HepG2 (cell line): ENCODE measurements around the gene ABI3. TPM values are rescaled to one million over a fixed set of nuclear protein-coding genes. Genes with fewer than 3 reads are reported as not detected.

ENCODE experiments used
- AHR ChIP-seq: IDR thresholded peaks from 2 replicates; pipeline ENCODE4 v1.6.1; 2018; ENCODE audit warnings: missing genetic modification reagents, missing compliant biosample characterization
- CCDC6 ChIP-seq: sonication (generic); formaldehyde crosslinking; IDR thresholded peaks from 2 replicates; pipeline ENCODE4 v1.8.1; 2022; ENCODE audit warnings: mild to moderate bottlenecking, missing genetic modification reagents, moderate library complexity
- GLMP ChIP-seq: sonication (generic); formaldehyde crosslinking; IDR thresholded peaks from 2 replicates; pipeline ENCODE4 v1.9.0; 2021; ENCODE audit warnings: missing genetic modification reagents, mild to moderate bottlenecking, borderline replicate concordance
- HIC2 ChIP-seq: sonication (generic); formaldehyde crosslinking; IDR thresholded peaks from 2 replicates; pipeline ENCODE4 v1.9.0; 2022; ENCODE audit warnings: low read depth, missing genetic modification reagents
- HNRNPUL1 ChIP-seq: fragments of 200-400 bp; formaldehyde crosslinking; IDR thresholded peaks from 2 replicates; pipeline ENCODE4 v1.6.1; 2017; ENCODE audit warnings: low read depth, mild to moderate bottlenecking, low read length, moderate library complexity
- SOX5 ChIP-seq: IDR thresholded peaks from 2 replicates; pipeline ENCODE4 v1.6.1; 2016; ENCODE audit warnings: borderline replicate concordance
- SP4 ChIP-seq: sonication (generic); formaldehyde crosslinking; IDR thresholded peaks from 2 replicates; pipeline ENCODE4 v1.8.1; 2023; ENCODE audit warnings: mild to moderate bottlenecking, missing genetic modification reagents
- TP53 ChIP-seq: sonication (generic); formaldehyde crosslinking; conservative IDR thresholded peaks from 2 replicates; pipeline ENCODE4 v1.4.0; 2020; ENCODE audit warnings: missing genetic modification reagents
- XRCC5 ChIP-seq: fragments of 200-400 bp; formaldehyde crosslinking; optimal IDR thresholded peaks from 2 replicates; pipeline ENCODE3; 2017; ENCODE audit warnings: mild to moderate bottlenecking, low read length
- ZFYVE20 ChIP-seq: sonication (generic); formaldehyde crosslinking; IDR thresholded peaks from 2 replicates; pipeline ENCODE4 v1.8.0; 2023; ENCODE audit warnings: low read depth, mild to moderate bottlenecking, moderate library complexity, missing genetic modification reagents, borderline replicate concordance
- ZNF142 ChIP-seq: sonication (generic); formaldehyde crosslinking; IDR thresholded peaks from 2 replicates; pipeline ENCODE4 v1.4.0; 2020; ENCODE audit warnings: missing genetic modification reagents
- ZNF256 ChIP-seq: sonication (generic); formaldehyde crosslinking; conservative IDR thresholded peaks from 2 replicates; pipeline ENCODE4 v1.4.0; 2020; ENCODE audit warnings: missing genetic modification reagents
- ZNF546 ChIP-seq: sonication (generic); formaldehyde crosslinking; conservative IDR thresholded peaks from 2 replicates; pipeline ENCODE4 v1.8.1; 2023; ENCODE audit warnings: mild to moderate bottlenecking, missing genetic modification reagents
- ZNF784 ChIP-seq: sonication (generic); formaldehyde crosslinking; IDR thresholded peaks from 2 replicates; pipeline ENCODE4 v1.5.1; 2020; ENCODE audit warnings: missing genetic modification reagents, mild to moderate bottlenecking, borderline replicate concordance
- ZSCAN25 ChIP-seq: sonication (generic); formaldehyde crosslinking; IDR thresholded peaks from 2 replicates; pipeline ENCODE4 v1.8.0; 2022; ENCODE audit warnings: mild to moderate bottlenecking, missing genetic modification reagents
- polyA plus RNA-seq, 8 experiments: library from polyadenylated mRNA; depleted of rRNA in 3 of 8; stranded (reverse) in 7 of 8; unstranded in 1 of 8; fragments of >200 nt; fragmentation: Illumina TruSeq in 4 of 8; extraction: Trizol in 4 of 8; gene quantifications; 2 replicates each; pipeline versions ENCODE4 v1.2.1 to v1.2.3, GENCODE V29; 2011 to 2016; ENCODE audit warnings: low read depth in 4 of 8, missing spikeins in 1 of 8, mixed read lengths in 1 of 8; ENCODE audit not compliant: insufficient read depth in 1 of 8
- total RNA-seq, 5 experiments: library from RNA; depleted of rRNA; stranded (reverse); fragments of >200 nt; fragmentation: Illumina TruSeq; extraction: Trizol; gene quantifications; 2 replicates each; pipeline ENCODE4 v1.2.3, GENCODE V29; 2016; ENCODE audit warnings: low read depth in 1 of 5
- TF ChIP-seq, protein P1 (sequence below): sonication (generic); formaldehyde crosslinking; IDR thresholded peaks from 2 replicates; pipeline ENCODE4 v1.4.0; 2020; ENCODE audit warnings: mild to moderate bottlenecking, missing genetic modification reagents

Gene ABI3
- total and polyA plus RNA-seq, 2 of the 13 experiments (the other 11 are each of a cell fraction or from before 2014, with no cell fraction given), result not detected

GRCh38 chr17:49230636-49231562 is 20.4 kb downstream of the ABI3 start, which contains the start of gene PHOSPHO1 (continued):
- TF ChIP-seq HIC2 (CRISPR knock-in tag), result no peak
- no peak for TF ChIP-seq TP53 (CRISPR knock-in tag)
- TF ChIP-seq GLMP (CRISPR knock-in tag), result no peak
- no peak for TF ChIP-seq ZFYVE20 (CRISPR knock-in tag)
- TF ChIP-seq ZSCAN25 (CRISPR knock-in tag), result peak; percentile 55; the same call in 1 of the 2 replicates
- no peak for TF ChIP-seq SOX5 (CRISPR knock-in tag)
- TF ChIP-seq SP4, result peak; percentile 79
- TF ChIP-seq AHR (CRISPR knock-in tag), result peak; percentile 17; the same call in 1 of the 2 replicates
- TF ChIP-seq, protein P1, sequence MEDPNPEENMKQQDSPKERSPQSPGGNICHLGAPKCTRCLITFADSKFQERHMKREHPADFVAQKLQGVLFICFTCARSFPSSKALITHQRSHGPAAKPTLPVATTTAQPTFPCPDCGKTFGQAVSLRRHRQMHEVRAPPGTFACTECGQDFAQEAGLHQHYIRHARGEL (CRISPR knock-in tag), result no peak
- TF ChIP-seq ZNF784 (CRISPR knock-in tag), result peak; percentile 78; the same call in 1 of the 2 replicates
- no peak for TF ChIP-seq ZNF256 (CRISPR knock-in tag)
- peak; percentile 42 for TF ChIP-seq XRCC5
- TF ChIP-seq ZNF142 (CRISPR knock-in tag), result 0 out of 2 replicates have a peak, but pooled peaks have one; percentile 37
- no peak for TF ChIP-seq CCDC6 (CRISPR knock-in tag)
- TF ChIP-seq ZNF546, result no peak
- TF ChIP-seq HNRNPUL1, result no peak
